Dedifferentiated amniotic fluid mesenchymal stem cell (primary cell): Measurements from ENCODE around the gene THAP5.
A peak's percentile ranks its signal among the peaks of the same experiment; 100 is the strongest.

ENCODE experiments used
- DNase-seq: peaks from one replicate; pipeline ENCODE4 v3.0.0-alpha.2; 2016; ENCODE audit errors: extremely low spot score

The THAP5 gene

GRCh38 chr7:108569381-108570145 is at the start of gene THAP5, which contains the start of gene DNAJB9:
THAP5 (minus strand) TSS chr7:108569706; CDS start chr7:108569569, 137 bp downstream.
DNAJB9 (plus strand) TSS chr7:108569874; CDS start chr7:108571727, 1,853 bp downstream.
- peak; percentile 99 for DNase-seq

DNA sequence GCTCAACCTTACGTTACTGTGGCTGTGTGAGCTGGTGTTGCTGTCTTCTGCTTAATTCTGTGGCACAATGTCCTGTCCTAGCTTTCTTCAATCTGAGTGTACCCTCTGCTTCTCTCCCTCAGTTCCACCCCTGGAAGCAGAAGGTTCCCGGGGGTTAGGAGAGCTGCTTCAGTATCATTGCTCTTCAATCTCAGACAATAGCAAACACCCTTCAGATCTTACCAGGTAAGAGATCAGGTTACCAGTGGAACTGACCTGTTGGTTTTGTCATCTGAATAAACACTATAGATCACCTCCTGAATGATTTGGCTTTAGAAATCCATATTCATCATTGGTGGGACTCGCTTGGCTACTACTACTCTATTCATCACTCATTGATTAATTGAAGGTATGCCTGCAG is 48.5 kb upstream of the THAP5 start:
- no peak for DNase-seq

GRCh38 chr7:108614896-108615295 is 45.4 kb upstream of the THAP5 start:
- no peak for DNase-seq

GRCh38 chr7:108613949-108614381 is 44.5 kb upstream of the THAP5 start:
- no peak for DNase-seq

GRCh38 chr7:108613147-108613948 is 43.8 kb upstream of the THAP5 start:
- peak; percentile 62 for DNase-seq

- no peak for DNase-seq
Measured at GRCh38 chr7:108611268-108611667, 41.8 kb upstream of the THAP5 start.

GRCh38 chr7:108609643-108610042 is 40.1 kb upstream of the THAP5 start:
- no peak for DNase-seq

GRCh38 chr7:108605559-108606201 is 36.2 kb upstream of the THAP5 start:
- DNase-seq = no peak

DNA sequence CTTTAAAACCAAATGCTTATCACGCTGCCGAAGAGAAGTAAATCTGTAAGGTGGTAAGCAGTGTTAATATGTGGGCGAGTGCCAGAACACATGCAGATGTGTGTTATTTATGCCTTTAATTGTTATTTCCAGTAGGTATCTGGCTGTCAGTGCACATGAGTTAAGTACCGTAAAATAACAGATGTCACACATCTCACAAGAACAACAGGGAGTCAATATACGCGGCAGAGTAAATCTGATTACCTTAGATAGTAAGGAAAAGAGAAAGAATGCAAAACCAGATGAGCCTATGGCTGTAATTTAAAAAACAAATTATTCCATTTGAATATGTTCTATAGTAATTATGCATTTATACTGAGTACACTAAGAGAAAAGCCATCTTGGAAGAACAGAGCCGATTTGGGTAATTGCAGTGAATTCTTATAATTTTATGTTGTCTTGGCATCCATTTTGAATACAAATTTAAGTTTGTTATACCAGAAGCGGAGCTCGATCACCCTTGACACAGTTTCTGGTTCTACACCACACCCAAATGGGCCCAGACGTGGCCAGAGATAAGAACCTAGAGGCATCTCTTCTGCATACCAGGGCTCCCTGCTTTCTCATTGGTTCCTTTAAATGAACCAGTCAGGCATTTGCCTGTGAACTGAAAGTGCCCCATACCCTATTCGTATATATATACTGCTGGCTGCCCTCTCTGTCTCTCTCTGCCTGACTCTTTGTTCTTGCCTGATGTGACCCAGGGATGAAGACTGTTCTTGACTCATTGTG is 35.0 kb upstream of the THAP5 start:
- DNase-seq = no peak

- DNase-seq = no peak
Measured at GRCh38 chr7:108603656-108604306, 34.3 kb upstream of the THAP5 start.

DNA sequence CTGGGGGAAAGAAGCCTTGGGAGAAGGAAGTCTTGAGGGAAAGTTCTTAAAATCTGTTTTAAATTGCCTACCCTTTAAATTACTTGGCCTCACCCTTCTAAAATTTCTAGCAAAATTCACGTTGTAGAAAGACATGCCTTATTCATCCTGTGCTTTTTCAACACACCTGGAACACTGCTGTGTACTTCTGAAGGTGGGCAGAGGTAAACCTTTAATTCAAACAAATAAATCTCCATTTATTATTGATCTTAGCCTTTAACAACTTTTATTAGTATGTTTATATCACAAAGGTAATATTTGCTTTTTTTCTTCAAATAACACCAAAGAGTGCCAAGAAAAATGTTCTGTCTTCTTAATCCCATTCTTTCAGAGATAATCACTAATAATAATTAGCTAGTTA is 30.9 kb upstream of the THAP5 start:
- no peak for DNase-seq

DNA sequence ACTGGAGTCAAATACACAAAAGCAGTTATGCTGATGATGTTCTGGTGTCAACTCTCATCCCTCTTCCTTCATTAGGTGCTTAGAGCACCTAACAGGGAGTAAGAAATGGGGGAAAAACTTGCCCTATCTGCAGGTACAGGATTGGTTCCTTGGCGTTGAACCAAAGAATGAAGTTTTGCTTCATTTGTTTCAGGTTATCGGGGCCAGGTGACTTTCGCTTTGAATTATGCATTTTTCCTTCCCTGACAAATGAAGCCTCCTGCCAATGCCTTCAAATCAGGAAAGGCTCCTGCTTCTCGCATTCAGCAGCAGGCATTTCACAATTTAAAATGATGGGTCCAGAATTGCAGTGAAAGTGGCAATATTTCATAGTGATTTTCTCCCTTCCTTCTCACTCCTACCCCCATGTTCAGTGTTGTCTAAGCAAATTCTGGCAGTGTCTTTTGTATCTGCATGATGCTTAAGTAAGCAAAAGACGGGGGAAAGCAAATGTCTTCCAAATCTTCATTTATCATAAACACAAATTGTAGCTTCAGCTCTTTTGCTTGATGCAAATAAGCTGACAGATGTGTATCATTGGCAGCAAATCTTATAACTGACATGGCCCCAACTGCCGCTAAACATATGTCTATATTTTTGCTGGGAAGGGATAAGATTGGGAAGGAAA is 29.5 kb upstream of the THAP5 start:
- DNase-seq = no peak

GRCh38 chr7:108598153-108598552 is 28.6 kb upstream of the THAP5 start:
- DNase-seq = no peak

GRCh38 chr7:108596560-108596959 is 27.1 kb upstream of the THAP5 start:
- no peak for DNase-seq

DNA sequence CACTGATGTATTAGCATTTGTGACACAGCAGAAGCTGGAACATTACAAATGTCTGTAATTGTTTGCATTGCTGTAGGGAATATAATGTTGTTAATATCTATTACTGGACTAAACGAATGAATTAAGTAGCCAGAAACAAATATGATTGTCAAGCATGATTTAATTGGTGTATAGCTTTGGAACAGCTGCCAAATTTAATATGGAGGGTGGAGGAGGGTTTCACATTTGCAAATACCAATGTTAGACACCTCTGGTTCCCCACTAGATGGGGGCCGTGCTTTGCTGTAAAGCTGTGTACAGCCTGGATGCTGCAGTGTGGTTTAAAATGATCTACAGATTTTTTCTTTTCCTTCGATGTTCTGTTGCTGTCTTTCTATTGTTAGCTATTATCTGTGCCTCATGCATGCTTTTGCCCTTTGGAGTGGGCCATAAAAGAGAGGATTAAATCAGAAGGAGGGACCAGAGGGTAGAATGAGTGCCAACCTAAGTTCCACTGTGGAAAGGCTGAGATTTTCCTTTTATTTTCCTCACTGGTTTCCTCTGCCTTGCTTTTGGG is 23.2 kb upstream of the THAP5 start:
- DNase-seq = no peak

GRCh38 chr7:108590606-108591005 is 21.1 kb upstream of the THAP5 start:
- no peak for DNase-seq

DNA sequence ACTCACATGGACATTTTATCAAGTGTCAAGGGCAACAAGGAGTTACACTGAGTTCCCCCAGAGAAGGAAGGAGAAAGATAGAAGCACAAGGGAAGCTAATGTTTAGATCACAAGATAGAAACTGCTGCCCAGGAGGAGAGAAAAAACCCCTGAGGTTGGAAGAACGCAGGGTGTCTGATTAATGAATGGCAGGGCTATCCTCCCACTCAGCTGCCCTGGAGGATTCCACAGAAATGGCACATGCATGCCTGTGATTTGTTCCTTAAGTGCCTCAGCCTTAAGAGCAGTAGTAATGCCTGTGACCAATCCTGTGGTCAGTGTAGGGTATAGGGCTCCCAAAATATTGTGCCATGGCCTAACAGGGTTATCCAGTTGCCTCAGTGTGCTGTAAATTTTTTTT is 20.4 kb upstream of the THAP5 start:
- DNase-seq = no peak

GRCh38 chr7:108589199-108589598 is 19.7 kb upstream of the THAP5 start:
- no peak for DNase-seq

GRCh38 chr7:108586274-108586710 is 16.8 kb upstream of the THAP5 start:
- no peak for DNase-seq

- DNase-seq = no peak
Measured at GRCh38 chr7:108585843-108586242, 16.3 kb upstream of the THAP5 start.
